ENCODE measurements around the gene NDUFB7.
"Not testable (repeated sequence)": the region's sequence is repeated elsewhere in the genome, so short reads cannot be mapped to it uniquely, and the experiment has no call there.

NDUFB7 gene

DNA sequence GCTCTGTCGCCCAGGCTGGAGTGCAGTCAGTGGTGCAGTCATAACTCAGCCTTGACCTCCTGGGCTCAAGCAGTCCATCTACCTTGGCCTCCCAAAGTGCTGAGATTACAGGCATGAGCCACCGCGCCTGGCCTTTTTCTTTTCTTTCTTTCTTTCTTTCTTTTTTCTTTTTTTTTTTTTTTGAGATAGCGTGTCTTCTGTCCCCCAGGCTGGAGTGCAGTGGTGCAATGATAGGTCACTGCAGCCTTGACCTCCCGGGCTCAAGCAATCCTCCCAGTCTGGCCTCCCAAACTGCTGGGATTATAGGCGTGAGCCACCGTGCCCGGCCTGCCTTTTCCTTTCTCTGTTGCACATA is 19.9 kb downstream of the NDUFB7 start:
- DNase-seq = not testable (repeated sequence)

GRCh38 chr19:14551134-14552005 is 20.5 kb downstream of the NDUFB7 start:
- peak; percentile 90 for DNase-seq

- DNase-seq = no peak
These were observed 21.6 kb downstream of the NDUFB7 start for GRCh38 chr19:14550201-14550754.

- no peak for DNase-seq
These were observed 26.2 kb downstream of the NDUFB7 start for GRCh38 chr19:14545716-14546082.

DNA sequence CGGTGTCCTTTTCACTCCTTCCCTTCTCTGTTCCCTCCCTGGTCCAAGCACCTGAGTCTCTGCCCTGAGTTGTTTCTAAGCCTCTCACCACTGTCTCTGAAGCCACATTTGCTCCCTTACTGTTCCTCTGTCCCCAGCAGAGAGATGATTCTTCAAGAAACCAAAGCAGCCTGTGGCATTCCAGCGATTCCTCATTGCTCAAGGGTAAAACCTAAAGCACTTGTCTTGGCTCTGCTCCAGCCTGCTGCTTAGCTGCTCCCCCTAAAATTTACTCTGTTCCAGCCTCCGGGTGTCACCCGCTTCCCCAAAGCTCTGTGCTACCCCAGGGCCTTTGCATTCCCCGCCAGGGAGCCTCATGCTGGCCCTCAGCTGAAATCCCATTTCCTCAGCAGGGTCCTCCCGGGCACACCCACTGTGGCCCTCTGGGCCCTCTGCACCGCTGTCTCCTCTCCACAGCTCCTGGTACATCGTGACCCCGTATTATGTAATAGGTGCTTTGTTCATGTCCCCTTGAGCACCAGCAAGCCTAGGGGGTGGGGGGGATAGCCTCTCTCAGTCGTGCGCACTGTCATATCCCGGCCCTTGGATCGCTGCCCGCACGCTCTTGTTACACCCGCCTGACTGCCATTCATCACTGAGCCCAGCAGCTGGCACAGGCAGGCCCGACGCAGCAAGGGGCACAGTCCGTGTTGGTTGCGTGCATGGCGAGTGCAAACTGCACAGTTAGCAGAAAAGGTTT is 26.7 kb downstream of the NDUFB7 start:
- DNase-seq = no peak

GRCh38 chr19:14544047-14544446 is 27.8 kb downstream of the NDUFB7 start:
- DNase-seq = no peak

- peak; percentile 52 for DNase-seq
These were observed 29.0 kb downstream of the NDUFB7 start for GRCh38 chr19:14542711-14543328.

DNA sequence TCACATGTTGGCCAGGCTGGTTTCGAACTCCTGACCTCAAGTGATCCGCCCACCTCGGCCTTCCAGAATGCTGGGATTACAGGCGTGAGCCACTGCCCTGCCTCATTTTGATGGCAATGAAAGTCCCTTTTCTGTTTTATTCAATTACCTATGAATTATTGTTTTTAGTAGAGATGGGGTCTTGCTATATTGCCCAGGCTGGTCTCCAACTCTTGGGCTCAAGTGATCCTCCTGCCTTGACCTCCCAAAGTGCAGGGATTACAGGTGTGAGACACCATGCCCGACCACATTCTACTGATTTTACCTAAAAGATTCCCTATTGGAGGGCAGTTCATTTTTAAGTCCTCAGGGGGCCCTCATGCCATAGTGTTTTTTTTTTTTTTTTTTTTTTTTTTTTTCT is 29.9 kb downstream of the NDUFB7 start:
- DNase-seq = not testable (repeated sequence)

GRCh38 chr19:14540741-14541525 is 30.9 kb downstream of the NDUFB7 start:
- no peak for DNase-seq

DNA sequence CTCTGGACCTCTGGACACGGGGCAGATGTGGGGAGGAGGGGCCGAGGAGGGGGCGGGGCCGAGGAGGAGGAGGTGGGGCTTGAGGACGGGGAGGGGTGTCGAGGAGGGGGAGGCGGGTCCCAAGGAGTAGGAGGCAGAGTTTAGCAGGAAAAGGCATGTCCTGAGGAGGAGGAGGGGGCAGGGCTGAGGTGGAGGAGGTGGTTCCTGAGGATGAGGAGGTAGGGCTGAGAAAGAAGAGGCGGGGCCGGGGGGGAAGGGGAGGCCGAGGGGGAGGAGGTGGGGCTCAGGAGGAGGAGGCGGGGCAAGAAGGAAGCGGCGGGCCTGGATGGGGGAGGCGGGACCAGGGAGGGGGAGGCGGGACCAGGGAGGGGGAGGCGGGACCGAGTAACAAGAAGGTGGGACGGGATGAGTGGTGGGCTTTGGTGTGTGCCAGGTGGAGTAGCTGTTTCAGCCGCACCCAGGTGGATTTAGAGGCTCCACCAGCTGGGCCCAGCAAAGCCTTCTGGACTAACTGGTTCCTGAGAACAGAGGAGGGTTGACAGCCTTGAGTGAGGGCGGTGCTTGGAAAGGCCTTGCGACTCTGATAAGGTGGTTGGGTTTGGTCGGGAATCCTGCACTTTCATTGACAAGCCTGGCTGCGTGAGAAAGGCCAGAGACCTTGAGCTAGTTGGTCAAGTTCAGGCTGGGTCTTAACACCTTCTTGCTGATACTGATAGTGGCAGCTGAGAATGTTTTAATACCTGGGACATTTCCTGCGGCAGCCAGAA is 34.8 kb downstream of the NDUFB7 start:
- peak; percentile 95 for DNase-seq

DNA sequence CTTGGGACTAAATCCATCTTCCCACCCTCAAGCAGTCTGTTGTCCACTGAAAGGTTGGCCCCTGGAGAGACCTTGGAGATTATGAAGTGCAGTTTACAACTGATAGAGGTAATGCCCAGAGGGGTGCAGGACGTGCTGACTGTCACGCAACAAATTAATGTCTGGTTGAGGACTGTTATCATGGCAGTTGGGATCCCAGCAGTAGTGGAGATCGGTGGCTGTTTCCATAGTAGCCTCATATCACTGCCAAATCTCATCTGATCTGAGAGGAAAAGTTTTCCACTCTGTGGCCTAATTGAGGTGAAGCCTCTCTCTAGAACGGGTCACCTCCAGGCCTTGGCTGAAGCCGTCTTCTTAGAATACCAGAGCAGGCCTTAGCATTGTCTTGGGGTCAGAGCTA is 38.4 kb downstream of the NDUFB7 start:
- no peak for DNase-seq

DNA sequence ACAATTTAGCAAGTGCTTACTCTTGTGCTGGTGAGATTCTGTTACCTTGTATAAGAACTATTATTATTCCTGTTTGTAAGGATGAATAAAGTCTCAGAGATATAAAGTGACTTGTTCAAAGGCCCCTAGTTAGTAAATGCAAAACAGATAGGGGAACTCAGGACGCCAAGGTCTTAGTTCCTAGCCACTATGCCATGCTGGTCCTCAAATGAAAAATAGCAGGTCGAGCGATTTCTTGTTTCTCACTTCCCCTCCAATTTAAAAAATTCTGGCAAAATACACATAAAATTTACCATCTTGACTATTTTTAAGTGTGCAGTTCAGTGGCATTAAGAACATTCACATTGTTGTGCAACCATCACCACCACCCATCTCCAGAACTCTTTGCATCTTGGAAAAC is 41.4 kb downstream of the NDUFB7 start:
- DNase-seq = no peak

GRCh38 chr19:14530005-14530348 is 41.9 kb downstream of the NDUFB7 start:
- peak; percentile 51 for DNase-seq

GRCh38 chr19:14529254-14530004 is 42.4 kb downstream of the NDUFB7 start, which contains the start of gene TECR:
Gene TECR (plus strand): TSS chr19:14529594. CDS start chr19:14529697, 103 bp downstream.
- peak; percentile 100 for DNase-seq

DNA sequence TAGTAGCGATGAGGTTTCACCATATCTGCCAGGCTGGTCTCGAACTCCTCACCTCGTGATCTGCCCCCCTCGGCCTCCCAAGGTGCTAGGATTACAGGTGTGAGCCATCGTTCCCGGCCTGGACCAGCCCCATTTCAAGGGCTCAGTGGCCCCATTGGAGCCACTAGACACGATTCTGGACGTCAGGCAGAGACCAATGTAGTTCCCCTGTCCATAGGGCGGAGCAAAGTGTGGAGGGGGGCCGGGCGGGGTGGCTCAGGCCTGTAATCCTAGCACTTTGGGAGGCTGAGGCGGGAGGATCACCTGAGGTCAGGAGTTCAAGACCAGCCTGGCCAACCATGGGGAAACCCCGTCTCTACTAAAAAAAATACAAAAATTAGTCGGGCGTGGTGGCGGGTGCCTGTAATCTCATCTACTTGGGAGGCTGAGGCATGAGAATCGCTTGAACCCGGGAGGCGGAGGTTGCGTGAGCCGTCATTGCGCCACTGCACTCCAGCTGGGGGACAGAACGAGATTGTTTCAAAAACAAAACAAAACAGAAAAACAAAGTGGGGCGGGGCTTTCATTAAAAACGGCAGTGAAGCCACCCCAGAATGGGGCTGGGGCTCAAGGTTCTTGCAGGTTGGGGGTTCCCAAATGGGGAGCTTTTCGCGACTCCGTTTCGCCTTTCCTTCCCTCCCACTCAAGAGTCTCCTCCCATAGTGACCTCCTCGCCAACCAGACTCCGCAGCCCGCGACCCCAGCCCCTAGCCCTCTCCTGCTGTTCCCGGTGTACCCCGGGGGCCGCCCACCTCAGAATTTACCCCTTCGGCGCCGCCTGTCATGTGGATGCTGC is 43.2 kb downstream of the NDUFB7 start:
- DNase-seq = no peak

GRCh38 chr19:14526423-14526822 is 45.4 kb downstream of the NDUFB7 start:
- no peak for DNase-seq

DNA sequence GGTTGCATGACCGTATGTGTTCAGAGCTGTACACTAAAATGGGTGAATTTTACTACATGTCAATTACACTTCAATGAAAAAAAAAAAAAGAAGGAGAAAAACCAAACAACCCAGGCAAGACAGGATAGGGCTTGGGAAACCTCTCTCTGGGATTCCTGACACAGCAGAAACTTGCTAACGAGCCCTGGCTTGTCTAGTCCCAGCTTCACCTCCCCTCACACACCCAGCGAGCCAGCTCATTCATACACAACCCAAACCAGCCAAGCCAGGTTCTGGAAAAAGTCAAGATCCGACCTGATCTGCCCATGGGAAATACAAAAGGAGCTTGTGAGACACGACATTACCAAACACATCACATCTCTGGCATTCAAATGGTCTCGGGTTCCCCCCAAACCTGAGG is 46.1 kb downstream of the NDUFB7 start:
- no peak for DNase-seq

GRCh38 chr19:14520543-14520942 is 51.3 kb downstream of the NDUFB7 start:
- no peak for DNase-seq

GRCh38 chr19:14519860-14520407 is 51.9 kb downstream of the NDUFB7 start:
- DNase-seq = no peak

Measured in hematopoietic multipotent progenitor cell treated with erythropoietin and hydrocortisone succinate and interleukin-3 and kit ligand, for 8 days (in vitro differentiated cells).